H1 (cell line): Measurements from ENCODE around the gene UNC80. TPM values are rescaled to one million over a fixed set of nuclear protein-coding genes. Genes with fewer than 3 reads are reported as not detected.

Experiments used
- CREB1 ChIP-seq: IDR thresholded peaks from 2 replicates; pipeline ENCODE4 v1.6.1; 2012; ENCODE audit warnings: inconsistent platforms
- GABPA ChIP-seq: IDR thresholded peaks from 2 replicates; pipeline ENCODE4 v1.6.1; 2011; ENCODE audit warnings: mild to moderate bottlenecking, low read length, moderate library complexity, borderline replicate concordance; ENCODE audit not compliant: insufficient read depth
- NANOG ChIP-seq: IDR thresholded peaks from 2 replicates; pipeline ENCODE4 v1.6.1; 2011; ENCODE audit warnings: low read length, low read depth, mild to moderate bottlenecking, inconsistent platforms; ENCODE audit not compliant: insufficient read depth, poor library complexity, severe bottlenecking
- POLR2AphosphoS5 ChIP-seq: IDR thresholded peaks from 2 replicates; pipeline ENCODE4 v1.6.1; 2011; ENCODE audit warnings: low read depth, low read length
- SP1 ChIP-seq: IDR thresholded peaks from 2 replicates; pipeline ENCODE4 v1.6.1; 2011; ENCODE audit warnings: low read depth, low read length
- TCF12 ChIP-seq: IDR thresholded peaks from 2 replicates; pipeline ENCODE4 v1.6.1; 2011; ENCODE audit warnings: low read depth, mild to moderate bottlenecking, low read length
- polyA plus RNA-seq, 7 experiments: library from polyadenylated mRNA; depleted of rRNA in 3 of 7; stranded (reverse) in 5 of 7; unstranded in 2 of 7; fragments of >200 nt in 5 of 7; fragments of 200-250 nt in 2 of 7; gene quantifications; 1 replicate in 5 of 7; 2 replicates in 1 of 7; 4 replicates in 1 of 7; pipeline versions ENCODE4 v1.2.1 to v1.2.3, GENCODE V29; 2011 to 2013; ENCODE audit warnings: missing spikeins in 2 of 7, mixed read lengths in 2 of 7
- total RNA-seq: library from RNA; stranded (reverse); fragmentation: NEBNext Ultra II Directional; extraction: Animal tissue kit (Norgen Biotek cat#: 25700); gene quantifications from 2 replicates; pipeline ENCODE4 v1.2.1, GENCODE V29; 2021
- TF ChIP-seq, protein P1 (sequence below): fragments of 300-600 bp; sonication (generic); IDR thresholded peaks from 2 replicates; pipeline ENCODE4 v1.7.1; 2012; ENCODE audit warnings: low read length, moderate library complexity, mild to moderate bottlenecking, inconsistent platforms; ENCODE audit not compliant: insufficient replicate concordance

Gene UNC80
- total and polyA plus RNA-seq, 2 of the 8 experiments (the other 6 are each of a cell fraction or from before 2014, with no cell fraction given) = 0.53 to 0.56 TPM

GRCh38 chr2:209757163-209757562, 14.5 kb upstream of the UNC80 start (continued):
- TF ChIP-seq, protein P1, sequence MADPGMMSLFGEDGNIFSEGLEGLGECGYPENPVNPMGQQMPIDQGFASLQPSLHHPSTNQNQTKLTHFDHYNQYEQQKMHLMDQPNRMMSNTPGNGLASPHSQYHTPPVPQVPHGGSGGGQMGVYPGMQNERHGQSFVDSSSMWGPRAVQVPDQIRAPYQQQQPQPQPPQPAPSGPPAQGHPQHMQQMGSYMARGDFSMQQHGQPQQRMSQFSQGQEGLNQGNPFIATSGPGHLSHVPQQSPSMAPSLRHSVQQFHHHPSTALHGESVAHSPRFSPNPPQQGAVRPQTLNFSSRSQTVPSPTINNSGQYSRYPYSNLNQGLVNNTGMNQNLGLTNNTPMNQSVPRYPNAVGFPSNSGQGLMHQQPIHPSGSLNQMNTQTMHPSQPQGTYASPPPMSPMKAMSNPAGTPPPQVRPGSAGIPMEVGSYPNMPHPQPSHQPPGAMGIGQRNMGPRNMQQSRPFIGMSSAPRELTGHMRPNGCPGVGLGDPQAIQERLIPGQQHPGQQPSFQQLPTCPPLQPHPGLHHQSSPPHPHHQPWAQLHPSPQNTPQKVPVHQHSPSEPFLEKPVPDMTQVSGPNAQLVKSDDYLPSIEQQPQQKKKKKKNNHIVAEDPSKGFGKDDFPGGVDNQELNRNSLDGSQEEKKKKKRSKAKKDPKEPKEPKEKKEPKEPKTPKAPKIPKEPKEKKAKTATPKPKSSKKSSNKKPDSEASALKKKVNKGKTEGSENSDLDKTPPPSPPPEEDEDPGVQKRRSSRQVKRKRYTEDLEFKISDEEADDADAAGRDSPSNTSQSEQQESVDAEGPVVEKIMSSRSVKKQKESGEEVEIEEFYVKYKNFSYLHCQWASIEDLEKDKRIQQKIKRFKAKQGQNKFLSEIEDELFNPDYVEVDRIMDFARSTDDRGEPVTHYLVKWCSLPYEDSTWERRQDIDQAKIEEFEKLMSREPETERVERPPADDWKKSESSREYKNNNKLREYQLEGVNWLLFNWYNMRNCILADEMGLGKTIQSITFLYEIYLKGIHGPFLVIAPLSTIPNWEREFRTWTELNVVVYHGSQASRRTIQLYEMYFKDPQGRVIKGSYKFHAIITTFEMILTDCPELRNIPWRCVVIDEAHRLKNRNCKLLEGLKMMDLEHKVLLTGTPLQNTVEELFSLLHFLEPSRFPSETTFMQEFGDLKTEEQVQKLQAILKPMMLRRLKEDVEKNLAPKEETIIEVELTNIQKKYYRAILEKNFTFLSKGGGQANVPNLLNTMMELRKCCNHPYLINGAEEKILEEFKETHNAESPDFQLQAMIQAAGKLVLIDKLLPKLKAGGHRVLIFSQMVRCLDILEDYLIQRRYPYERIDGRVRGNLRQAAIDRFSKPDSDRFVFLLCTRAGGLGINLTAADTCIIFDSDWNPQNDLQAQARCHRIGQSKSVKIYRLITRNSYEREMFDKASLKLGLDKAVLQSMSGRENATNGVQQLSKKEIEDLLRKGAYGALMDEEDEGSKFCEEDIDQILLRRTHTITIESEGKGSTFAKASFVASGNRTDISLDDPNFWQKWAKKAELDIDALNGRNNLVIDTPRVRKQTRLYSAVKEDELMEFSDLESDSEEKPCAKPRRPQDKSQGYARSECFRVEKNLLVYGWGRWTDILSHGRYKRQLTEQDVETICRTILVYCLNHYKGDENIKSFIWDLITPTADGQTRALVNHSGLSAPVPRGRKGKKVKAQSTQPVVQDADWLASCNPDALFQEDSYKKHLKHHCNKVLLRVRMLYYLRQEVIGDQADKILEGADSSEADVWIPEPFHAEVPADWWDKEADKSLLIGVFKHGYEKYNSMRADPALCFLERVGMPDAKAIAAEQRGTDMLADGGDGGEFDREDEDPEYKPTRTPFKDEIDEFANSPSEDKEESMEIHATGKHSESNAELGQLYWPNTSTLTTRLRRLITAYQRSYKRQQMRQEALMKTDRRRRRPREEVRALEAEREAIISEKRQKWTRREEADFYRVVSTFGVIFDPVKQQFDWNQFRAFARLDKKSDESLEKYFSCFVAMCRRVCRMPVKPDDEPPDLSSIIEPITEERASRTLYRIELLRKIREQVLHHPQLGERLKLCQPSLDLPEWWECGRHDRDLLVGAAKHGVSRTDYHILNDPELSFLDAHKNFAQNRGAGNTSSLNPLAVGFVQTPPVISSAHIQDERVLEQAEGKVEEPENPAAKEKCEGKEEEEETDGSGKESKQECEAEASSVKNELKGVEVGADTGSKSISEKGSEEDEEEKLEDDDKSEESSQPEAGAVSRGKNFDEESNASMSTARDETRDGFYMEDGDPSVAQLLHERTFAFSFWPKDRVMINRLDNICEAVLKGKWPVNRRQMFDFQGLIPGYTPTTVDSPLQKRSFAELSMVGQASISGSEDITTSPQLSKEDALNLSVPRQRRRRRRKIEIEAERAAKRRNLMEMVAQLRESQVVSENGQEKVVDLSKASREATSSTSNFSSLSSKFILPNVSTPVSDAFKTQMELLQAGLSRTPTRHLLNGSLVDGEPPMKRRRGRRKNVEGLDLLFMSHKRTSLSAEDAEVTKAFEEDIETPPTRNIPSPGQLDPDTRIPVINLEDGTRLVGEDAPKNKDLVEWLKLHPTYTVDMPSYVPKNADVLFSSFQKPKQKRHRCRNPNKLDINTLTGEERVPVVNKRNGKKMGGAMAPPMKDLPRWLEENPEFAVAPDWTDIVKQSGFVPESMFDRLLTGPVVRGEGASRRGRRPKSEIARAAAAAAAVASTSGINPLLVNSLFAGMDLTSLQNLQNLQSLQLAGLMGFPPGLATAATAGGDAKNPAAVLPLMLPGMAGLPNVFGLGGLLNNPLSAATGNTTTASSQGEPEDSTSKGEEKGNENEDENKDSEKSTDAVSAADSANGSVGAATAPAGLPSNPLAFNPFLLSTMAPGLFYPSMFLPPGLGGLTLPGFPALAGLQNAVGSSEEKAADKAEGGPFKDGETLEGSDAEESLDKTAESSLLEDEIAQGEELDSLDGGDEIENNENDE = peak; percentile 62
- peak; percentile 58; the same call in 1 of the 2 replicates for TF ChIP-seq SP1
- TF ChIP-seq NANOG = peak; percentile 44
- TF ChIP-seq TCF12 = 0 out of 2 replicates have a peak, but pooled peaks have one; percentile 27
- TF ChIP-seq POLR2AphosphoS5 = 0 out of 2 replicates have a peak, but pooled peaks have one; percentile 17
- TF ChIP-seq GABPA = no peak
- no peak for TF ChIP-seq CREB1
